Thymus (tissue), 11 donors: ENCODE results near the gene ATAD3B. TPM values are rescaled to one million over a fixed set of nuclear protein-coding genes. Genes with fewer than 3 reads are reported as not detected.
"Not testable (repeated sequence)": the region's sequence is repeated elsewhere in the genome, so short reads cannot be mapped to it uniquely, and the experiment has no call there.

Source experiments
- DNase-seq, 9 donors: peaks; one replicate each; pipeline ENCODE4 v3.0.0-alpha.2; 2013; ENCODE audit warnings: low spot score in 9 of 9, low read depth in 6 of 9, missing footprints in 1 of 9
- H3K27ac ChIP-seq, 2 donors: one replicate each; pipeline ENCODE4 v1.5.1; 2013; ENCODE audit warnings: control low read depth in 1 of 2, low read depth in 1 of 2, low read length in 1 of 2, mild to moderate bottlenecking in 1 of 2, moderate library complexity in 1 of 2
- H3K27me3 ChIP-seq, 2 donors: one replicate each; pipeline ENCODE4 v1.5.1; 2013; ENCODE audit warnings: low read length in 1 of 2; ENCODE audit not compliant: control insufficient read depth in 2 of 2, insufficient read depth in 1 of 2
- H3K36me3 ChIP-seq, 2 donors: one replicate each; pipeline ENCODE4 v1.5.1; 2013; ENCODE audit warnings: low read length in 1 of 2, mild to moderate bottlenecking in 1 of 2, moderate library complexity in 1 of 2; ENCODE audit not compliant: control insufficient read depth in 2 of 2, insufficient read depth in 2 of 2
- H3K4me1 ChIP-seq, 2 donors: one replicate each; pipeline ENCODE4 v1.5.1; 2013; ENCODE audit warnings: low read length in 2 of 2; ENCODE audit not compliant: control insufficient read depth in 2 of 2, insufficient read depth in 2 of 2
- H3K4me3 ChIP-seq, 2 donors: one replicate each; pipeline ENCODE4 v1.5.1; 2013; ENCODE audit warnings: low read length in 2 of 2, control low read depth in 1 of 2, mild to moderate bottlenecking in 1 of 2
- H3K9me3 ChIP-seq, 2 donors: one replicate each; pipeline ENCODE4 v1.5.1; 2013; ENCODE audit warnings: low read length in 1 of 2, mild to moderate bottlenecking in 1 of 2; ENCODE audit not compliant: control insufficient read depth in 2 of 2, insufficient read depth in 1 of 2
- WGBS: extraction: QIAGEN DNeasy Blood & Tissue Kit; methylation state at CpG from one replicate; pipeline ENCODE4 v1.1.7; 2013; 5-methylcytosine and 5-hydroxymethylcytosine counted together
- polyA plus RNA-seq: library from polyadenylated mRNA; stranded (reverse); fragments of 200-250 nt; gene quantifications from one replicate; pipeline ENCODE4 v1.2.3, GENCODE V29; 2013
- total RNA-seq: library from RNA; stranded (reverse); fragments of 120-200 nt; gene quantifications from one replicate; pipeline ENCODE4 v1.2.4, GENCODE V29; 2013
- donor health status: healthy.

Gene ATAD3B
- total and polyA plus RNA-seq, 2 donors = 14.9 to 58.9 TPM

DNA sequence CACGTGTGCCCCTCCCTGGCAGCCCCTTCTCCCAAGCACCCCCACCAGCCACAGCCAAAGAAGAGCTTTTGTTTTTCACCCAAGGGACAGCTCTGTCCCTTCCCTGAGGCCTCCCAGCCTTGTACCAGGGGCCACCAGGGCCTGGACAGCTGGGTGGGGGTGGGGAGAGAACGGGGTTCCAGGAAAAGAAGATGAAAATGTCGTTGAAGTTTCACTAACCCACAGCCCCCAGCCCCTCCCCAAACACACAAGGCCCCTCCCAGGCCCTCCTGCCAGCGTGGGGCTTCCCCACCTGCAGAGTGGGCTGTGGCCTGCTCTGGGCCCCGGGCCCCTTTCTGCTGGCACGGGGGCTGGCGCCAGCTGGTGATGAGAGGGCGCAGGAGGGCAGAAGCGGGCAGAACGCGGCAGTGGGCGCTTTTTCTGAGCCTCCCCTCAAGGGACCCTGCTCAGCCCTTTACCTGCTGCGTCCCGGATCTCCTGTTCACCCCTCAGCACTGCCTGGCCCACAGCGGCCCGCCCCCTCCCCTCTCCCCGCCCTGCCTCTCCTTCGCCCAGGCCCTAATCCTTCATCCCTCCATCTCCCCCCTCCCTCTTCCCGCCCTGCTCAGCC lies 45.0 kb upstream of the ATAD3B start:
- peaks cover 8 to 30% of the 10 kb centered on the region in 2 donors for H3K4me1 ChIP-seq
- no peak overlapping the region for H3K4me3 ChIP-seq
- H3K9me3 ChIP-seq = peaks cover 1 to 4% of the 10 kb centered on the region in 2 donors
- WGBS = 14% methylated on average over 19 of the region's 19 CpGs
- no peaks in the 10 kb centered on the region for H3K36me3 ChIP-seq
- DNase-seq = peak in 1 of 9 donors; percentile 55
- H3K27ac ChIP-seq = peak overlapping the region in 1 of 2 donors; percentile 18
- peaks cover 3 to 75% of the 10 kb centered on the region in 2 donors for H3K27me3 ChIP-seq

DNA sequence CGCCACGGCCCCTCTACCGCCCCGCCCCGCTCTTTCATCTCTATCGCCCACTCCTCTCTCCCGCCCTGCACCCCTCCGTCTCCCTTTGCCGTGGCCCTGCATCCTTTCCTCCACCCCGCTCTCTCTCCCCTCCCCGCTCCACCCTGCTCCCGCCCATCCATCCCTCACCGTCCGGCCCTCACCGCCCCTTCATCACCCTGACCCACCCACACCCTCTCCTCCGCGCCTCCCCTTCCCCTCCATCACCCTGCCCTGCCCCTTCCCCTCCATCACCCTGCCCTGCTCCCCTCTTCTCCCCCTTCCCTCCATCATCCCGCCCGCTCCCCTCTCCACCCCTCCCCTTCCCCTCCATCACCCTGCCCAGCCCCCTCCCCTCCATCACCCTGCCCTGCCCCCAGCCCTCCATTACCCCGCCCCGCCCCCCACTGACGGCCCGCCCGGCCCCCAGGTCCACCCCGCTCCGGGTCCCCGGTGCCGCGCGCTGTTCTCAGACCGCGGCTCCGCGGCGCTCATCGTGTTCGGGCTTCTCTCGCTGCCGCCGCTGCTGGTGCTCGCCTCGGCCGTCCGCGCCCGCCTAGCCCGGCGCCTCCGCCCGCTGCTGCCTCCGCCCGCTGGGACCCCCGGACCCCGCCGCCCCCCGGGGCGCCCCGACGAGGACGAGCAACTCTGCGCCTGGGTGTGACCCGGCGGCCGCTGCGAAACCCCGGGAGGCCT lies 44.3 kb upstream of the ATAD3B start:
- H3K27me3 ChIP-seq = peaks cover 3 to 75% of the 10 kb centered on the region in 2 donors
- H3K27ac ChIP-seq = no peak overlapping the region
- peaks cover 8 to 33% of the 10 kb centered on the region in 2 donors for H3K4me1 ChIP-seq
- WGBS = 8% methylated on average over 66 of the region's 66 CpGs
- H3K36me3 ChIP-seq = no peaks in the 10 kb centered on the region
- peaks cover 1 to 4% of the 10 kb centered on the region in 2 donors for H3K9me3 ChIP-seq
- H3K4me3 ChIP-seq = peak overlapping the region in 1 of 2 donors; percentile 32
- no peak for DNase-seq

- H3K36me3 ChIP-seq = no peaks in the 10 kb centered on the region
- no peak overlapping the region for H3K27ac ChIP-seq
- H3K4me3 ChIP-seq = peak overlapping the region in 1 of 2 donors; percentile 32
- H3K4me1 ChIP-seq = peaks cover 8 to 28% of the 10 kb centered on the region in 2 donors
- DNase-seq = no peak
- H3K9me3 ChIP-seq = peaks cover 1 to 4% of the 10 kb centered on the region in 2 donors
- 4% methylated on average over 22 of the region's 22 CpGs for WGBS
- H3K27me3 ChIP-seq = peaks cover 0 to 75% of the 10 kb centered on the region in 2 donors
Observed at GRCh38 chr1:1427820-1428148, 43.8 kb upstream of the ATAD3B start.

DNA sequence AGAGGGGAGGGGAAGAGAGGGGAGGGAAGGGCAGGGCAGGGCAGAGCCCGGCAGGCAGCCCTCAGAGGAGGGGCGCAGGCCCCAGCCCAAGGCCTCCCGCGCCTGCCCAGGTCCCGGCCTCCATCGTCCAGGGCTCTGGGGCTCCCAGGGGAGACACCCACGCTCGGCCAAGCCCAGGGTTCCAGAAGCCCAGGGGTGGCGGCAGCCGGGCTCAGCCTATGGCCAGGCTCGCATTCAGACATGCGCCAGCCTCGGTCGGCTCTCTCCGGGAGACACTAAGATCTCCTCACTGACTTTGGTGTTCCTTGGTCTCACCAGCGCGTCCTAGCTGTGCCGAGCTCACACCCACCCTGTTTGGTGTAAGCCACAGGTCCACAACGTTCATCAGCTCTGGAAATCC lies 43.4 kb upstream of the ATAD3B start:
- no peak for DNase-seq
- Histone ChIP-seq H3K4me1 (peaks cover 8 to 24% of the 10 kb centered on the region in 2 donors), H3K9me3 (peaks cover 1 to 4% of the 10 kb centered on the region in 2 donors), H3K36me3 (no peaks in the 10 kb centered on the region), H3K4me3 (no peak overlapping the region), H3K27ac (no peak overlapping the region), H3K27me3 (peaks cover 0 to 75% of the 10 kb centered on the region in 2 donors)
- WGBS = 90% methylated on average over 19 of the region's 19 CpGs

DNA sequence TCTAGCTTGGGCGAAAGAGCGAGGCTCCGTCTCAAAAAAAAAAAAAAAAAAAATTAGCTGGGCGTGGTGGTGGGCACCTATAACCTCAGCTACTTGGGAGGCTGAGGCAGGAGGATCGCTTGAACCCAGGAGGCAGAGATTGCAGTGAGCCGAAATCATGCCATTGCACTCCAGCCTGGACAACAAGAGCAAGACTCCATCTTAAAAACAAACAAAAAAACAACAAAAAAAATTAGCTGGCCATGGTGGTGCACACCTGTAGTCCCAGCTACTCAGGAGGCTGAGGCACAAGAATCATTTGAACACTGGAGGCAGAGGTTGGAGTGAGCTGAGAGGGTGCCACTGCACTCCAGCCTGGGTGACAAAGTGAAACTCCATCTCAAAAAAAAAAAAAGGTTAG lies 42.6 kb upstream of the ATAD3B start:
- WGBS = 96% methylated on average over 6 of the region's 6 CpGs
- H3K27me3 ChIP-seq = peaks cover 3 to 82% of the 10 kb centered on the region in 2 donors
- H3K36me3 ChIP-seq, DNase-seq, H3K27ac ChIP-seq, H3K9me3 ChIP-seq, H3K4me3 ChIP-seq: not testable (repeated sequence)
- peaks cover 8 to 30% of the 10 kb centered on the region in 2 donors for H3K4me1 ChIP-seq

- H3K4me1 ChIP-seq = peaks cover 8 to 37% of the 10 kb centered on the region in 2 donors
- H3K27ac ChIP-seq = no peak overlapping the region
- no peaks in the 10 kb centered on the region for H3K36me3 ChIP-seq
- no peak overlapping the region for H3K4me3 ChIP-seq
- H3K9me3 ChIP-seq = peaks cover 1 to 4% of the 10 kb centered on the region in 2 donors
- WGBS = 96% methylated on average over 6 of the region's 6 CpGs
- DNase-seq = no peak
- H3K27me3 ChIP-seq = peaks cover 9 to 87% of the 10 kb centered on the region in 2 donors
Observed at GRCh38 chr1:1429671-1430073, 41.9 kb upstream of the ATAD3B start.

GRCh38 chr1:1430114-1430982 lies 41.2 kb upstream of the ATAD3B start:
- no peak for DNase-seq
- peaks cover 16 to 90% of the 10 kb centered on the region in 2 donors for H3K27me3 ChIP-seq
- peak overlapping the region; percentile 64 to 71 for H3K27ac ChIP-seq
- peaks cover 10 to 44% of the 10 kb centered on the region in 2 donors for H3K4me1 ChIP-seq
- no peak overlapping the region for H3K4me3 ChIP-seq
- WGBS = 79% methylated on average over 35 of the region's 35 CpGs
- no peaks in the 10 kb centered on the region for H3K36me3 ChIP-seq
- H3K9me3 ChIP-seq = peaks cover 1 to 7% of the 10 kb centered on the region in 2 donors

DNA sequence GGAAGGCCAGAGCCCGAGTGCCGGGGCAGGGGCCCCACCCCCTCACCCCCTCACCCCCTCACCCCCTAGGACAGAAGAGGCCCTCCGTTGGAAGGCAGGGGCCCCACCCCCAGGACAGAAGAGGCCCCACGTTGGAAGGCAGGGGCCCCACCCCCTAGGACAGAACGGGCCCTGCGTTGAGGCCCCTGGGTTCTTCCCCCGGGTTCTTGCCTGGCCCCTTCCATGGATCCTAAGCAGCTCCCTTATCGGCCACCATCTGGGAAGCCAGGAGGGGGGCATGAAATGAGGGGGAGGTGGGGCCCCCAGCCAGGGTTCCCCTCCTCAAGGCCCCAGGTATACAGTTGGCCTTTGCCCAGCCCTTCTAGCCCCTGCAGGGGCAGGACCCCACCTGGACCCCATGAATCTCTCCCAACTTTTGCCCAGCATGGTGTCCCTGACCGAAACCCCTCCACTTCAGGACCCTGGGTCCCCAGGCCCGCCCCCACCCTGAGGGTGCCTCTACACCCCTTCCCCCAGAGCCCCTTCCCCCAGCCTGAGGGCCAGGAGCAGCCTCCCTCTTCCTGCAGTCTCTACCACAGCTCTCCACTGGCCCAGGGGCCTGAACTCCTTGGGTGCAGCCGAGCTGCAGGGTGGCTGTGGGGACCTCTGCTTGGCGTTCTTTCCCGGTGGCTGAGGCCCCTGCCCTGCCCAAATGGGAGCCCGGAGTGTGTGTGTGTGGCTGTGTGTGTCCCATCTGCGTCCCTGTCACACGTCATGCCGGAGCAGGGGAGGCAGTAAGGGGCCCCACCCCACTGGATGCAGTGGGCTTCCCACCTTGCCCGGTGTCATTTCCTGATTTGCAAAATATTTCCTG lies 40.3 kb upstream of the ATAD3B start:
- Histone ChIP-seq H3K9me3 (peaks cover 1 to 7% of the 10 kb centered on the region in 2 donors), H3K27ac (peak overlapping the region; percentile 37 to 55), H3K27me3 (peaks cover 24 to 86% of the 10 kb centered on the region in 2 donors), H3K36me3 (no peaks in the 10 kb centered on the region), H3K4me3 (no peak overlapping the region), H3K4me1 (peaks cover 18 to 40% of the 10 kb centered on the region in 2 donors)
- WGBS = 83% methylated on average over 18 of the region's 18 CpGs
- DNase-seq = no peak
